Erythroblast (primary cell): ENCODE measurements around the gene CHN1.

Source experiments
- GATA1 ChIP-seq: IDR thresholded peaks from 2 replicates; pipeline ENCODE4 v1.6.1; 2011; ENCODE audit warnings: low read depth, mild to moderate bottlenecking, control low read depth, low read length, moderate library complexity
- POLR2A ChIP-seq: IDR thresholded peaks from 2 replicates; pipeline ENCODE4 v1.6.1; 2011; ENCODE audit warnings: mild to moderate bottlenecking, low read length

GRCh38 chr2:174773215-174773614 lies 232.0 kb downstream of the CHN1 start:
- no peak for TF ChIP-seq POLR2A
- no peak for TF ChIP-seq GATA1
